GM18520 (cell line): ENCODE measurements around the gene CDK10.

Source experiments
- ATAC-seq: cut with Tn5 transposase; IDR thresholded peaks from one replicate; pipeline ENCODE4 v1.9.1; 2021; ENCODE audit not compliant: unreplicated experiment

The CDK10 gene

DNA sequence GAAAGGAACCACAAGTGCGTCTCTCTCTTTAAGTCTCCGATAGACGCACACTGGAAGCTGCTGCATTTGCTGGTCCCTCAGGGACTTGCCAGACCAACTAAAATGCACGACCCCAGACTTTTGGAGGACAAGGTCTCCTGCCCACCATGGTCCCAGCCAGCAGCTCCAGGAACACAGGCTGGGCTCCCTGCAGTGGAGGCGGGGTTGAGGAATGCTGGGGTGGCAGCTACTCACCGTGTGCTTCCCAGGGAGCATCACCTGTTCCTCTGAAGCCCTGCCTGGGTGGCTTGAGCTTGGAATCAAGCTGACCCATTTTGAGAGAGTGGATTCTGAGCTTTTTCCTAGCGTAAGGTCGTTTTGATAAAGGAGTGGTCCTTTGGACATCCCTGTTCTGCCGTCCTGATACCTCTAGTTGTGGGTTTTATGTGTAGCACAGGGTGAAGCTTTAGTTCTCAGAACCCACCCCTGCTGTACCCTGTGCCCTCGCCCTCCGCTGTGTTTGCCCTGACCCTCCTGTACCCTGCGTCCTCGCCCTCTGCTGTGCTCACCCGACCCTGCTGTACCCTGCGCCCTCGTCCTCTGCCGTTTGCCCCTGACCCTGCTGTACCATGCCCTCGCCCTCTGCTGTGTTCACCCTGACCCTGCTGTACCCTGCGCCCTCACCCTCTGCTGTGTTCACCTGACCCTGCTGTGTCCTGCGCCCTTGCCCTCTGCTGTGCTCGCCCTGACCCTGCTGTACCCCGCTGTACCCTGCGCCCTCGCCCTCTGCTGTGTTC is 45.8 kb downstream of the CDK10 start:
- ATAC-seq = no peak

DNA sequence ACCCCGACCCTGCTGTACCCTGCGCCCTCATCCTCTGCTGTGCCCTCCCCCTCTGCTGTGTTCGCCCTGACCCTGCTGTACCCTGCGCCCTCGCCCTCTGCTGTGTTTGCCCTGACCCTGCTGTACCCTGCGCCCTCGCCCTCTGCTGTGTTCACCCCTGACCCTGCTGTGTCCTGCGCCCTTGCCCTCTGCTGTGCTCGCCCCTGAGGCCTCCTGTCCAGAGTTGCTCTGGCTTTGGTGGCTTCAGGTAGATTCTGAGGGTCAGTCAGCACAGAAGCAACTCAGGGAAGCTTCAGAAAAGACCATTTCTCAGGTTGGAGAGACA is 46.4 kb downstream of the CDK10 start:
- ATAC-seq = no peak

DNA sequence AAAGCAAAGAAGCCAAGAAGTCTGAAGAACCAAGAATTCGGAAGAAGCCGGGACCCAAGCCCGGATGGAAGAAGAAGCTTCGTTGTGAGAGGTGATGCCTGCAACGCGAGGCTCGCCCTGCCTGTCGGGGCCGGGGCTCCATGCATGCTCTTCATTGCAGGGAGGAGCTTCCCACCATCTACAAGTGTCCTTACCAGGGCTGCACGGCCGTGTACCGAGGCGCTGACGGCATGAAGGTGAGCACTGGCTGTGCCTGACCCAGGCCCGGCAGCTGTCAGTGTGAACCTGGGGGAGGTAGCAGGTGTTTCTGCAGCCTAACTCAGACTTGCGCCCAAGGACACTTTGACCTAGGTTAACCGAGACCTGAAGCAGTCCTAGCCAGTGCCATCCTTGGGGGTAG is 46.8 kb downstream of the CDK10 start:
- ATAC-seq = no peak

DNA sequence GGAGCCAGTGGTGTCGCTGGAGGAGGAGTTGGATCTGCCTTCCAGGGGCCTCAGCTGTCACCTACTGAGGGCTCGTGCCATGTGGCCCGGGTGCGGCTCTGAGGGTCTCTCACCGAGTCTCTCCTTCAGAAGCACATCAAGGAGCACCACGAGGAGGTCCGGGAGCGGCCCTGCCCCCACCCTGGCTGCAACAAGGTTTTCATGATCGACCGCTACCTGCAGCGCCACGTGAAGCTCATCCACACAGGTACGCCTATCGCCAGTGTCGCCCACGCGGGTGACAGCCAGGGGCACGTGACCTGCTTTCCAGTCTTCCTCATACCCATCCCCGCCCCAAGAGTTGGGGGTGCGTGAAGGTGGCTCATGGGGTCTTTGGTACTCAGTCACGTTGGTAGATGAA is 47.3 kb downstream of the CDK10 start:
- no peak for ATAC-seq

DNA sequence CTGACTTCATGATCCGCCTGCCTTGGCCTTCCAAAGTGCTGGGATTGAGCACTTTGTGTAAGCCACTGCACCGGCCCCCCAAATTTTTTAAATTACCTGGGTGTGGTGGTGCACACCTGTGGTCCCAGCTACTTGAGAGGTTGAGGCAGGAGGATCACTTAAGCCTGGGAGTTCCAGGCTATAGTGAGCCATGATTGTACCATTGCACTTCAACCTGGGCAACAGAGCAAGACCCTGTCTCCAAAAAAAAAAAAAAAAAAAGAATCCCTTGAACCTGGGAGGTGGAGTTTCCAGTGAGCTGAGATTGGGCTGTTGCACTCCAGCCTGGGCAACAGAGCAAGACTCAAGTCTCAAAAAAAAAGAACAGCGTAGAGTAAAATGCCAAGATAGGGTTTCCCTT is 50.1 kb downstream of the CDK10 start:
- ATAC-seq = no peak

DNA sequence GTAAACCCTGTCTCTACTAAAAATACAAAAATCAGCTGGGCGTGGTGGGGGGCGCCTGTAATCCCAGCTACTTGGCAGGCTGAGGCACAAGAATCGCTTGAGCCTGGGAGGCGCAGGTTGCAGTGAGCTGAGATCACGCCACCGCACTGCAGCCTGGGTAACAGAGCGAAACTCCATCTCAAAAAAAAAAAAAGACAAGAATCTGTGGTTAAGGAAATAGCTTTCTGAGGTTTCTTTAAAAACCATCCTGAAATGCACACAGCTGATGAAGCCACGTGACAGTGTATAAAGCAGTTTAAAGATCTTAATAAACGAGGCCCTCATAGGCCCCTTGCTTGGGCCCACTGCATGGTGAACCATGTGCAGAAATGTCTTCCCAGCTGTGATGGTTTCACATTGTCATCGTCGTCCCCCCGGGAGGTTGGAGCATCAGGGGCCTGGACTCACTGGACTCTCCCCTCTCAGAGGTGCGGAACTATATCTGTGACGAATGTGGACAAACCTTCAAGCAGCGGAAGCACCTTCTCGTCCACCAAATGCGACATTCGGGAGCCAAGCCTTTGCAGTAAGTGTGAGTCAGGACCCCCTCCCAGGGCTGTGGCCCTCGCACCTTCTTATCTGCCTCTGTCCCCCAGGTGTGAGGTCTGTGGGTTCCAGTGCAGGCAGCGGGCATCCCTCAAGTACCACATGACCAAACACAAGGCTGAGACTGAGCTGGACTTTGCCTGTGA is 51.0 kb downstream of the CDK10 start:
- ATAC-seq = no peak

DNA sequence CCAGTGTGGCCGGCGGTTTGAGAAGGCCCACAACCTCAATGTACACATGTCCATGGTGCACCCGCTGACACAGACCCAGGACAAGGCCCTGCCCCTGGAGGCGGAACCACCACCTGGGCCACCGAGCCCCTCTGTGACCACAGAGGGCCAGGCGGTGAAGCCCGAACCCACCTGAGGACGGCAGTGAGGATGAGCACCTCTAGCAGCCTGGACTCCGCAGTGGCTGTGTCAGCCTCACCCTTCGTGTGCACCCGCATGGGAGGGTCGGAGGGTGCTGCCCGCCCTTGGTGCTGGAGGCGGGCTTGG is 51.5 kb downstream of the CDK10 start:
- no peak for ATAC-seq

DNA sequence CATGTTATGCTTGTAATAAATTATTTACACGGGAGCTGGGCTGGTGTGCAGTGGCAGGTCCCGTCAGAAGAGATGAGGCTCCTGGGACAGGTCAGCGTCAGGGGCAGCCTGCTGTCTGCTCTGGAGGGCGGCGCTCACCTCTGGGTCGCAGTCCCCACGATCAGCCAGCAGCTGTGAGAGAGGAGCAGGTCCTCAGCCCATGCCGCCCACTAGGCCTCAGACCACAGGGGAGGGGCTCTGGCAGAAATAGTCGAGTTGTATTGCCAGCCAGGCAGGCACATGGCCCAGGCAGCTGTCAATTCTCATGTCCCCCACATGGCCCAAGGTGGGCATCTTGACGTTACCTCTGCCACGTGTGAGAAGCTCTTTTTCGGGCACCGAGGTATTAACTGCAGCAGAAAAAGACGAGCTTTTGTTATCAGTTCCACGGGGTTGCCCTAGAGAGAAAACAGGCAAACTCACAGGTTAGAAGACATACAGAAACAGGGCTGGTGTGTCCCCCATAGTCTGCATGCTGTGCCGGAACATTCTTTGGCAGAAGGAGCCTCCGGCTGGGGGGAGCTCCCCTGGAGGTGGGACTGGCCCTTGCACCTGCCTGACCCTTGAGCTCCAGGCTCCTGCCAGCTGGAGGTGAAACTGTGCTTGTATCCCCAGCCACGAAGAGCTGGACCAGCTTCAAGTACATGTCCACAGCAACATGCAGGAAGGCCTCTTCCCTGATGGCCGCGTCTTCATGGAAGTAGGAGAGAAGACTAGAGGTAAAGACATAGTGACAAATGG is 52.2 kb downstream of the CDK10 start:
- no peak for ATAC-seq

DNA sequence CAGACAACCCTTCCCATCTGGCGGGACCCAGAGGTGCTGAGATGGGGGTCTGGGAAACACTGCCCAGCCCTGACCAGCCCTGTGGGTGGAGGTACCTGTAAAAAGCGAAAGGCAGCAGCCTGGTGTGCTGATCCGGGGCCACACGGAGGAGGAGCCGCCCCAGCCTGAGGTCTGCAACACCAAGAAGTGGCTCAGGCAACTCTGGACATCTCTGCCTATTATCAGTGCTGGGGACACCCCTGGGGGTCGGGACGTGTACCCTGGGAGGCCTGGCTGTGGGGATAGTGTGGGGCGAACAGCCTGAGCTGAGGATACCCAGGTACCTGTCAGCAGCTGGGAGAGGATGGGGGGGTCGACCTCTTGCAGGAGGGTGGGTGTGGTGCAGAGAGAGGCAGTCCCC is 52.9 kb downstream of the CDK10 start:
- ATAC-seq = no peak

DNA sequence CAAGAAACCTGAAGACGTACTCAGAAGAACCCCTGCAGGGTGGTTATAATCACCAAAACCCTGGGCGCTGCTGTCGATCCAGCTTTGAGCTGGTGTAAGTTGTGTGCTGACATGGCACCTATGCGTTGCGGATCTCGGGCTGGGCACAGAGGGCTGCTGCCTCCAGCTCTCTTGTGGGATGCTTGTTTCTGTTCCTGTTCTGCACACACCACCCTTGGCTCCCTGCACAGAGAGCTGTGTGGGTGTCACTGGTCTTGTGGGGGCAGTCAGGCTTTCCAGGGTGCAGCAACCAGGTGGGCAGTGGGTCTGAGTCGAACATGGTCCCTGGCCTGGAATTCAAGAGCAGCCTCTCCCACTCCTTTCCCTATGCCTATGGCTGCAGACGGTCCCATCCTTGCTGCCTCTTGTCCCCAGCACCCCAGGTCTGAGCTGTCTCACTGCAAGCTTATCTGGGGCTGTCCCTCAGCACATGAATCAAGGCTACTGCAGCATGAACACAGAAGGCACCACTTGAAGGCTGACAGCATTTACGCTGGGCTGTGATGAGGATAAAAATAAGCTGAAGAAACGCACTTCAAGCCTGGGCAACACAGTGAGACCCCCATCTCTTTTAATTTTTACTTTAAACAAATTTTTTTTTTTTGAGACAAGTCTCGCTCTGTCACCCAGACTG is 55.0 kb downstream of the CDK10 start:
- ATAC-seq = no peak

DNA sequence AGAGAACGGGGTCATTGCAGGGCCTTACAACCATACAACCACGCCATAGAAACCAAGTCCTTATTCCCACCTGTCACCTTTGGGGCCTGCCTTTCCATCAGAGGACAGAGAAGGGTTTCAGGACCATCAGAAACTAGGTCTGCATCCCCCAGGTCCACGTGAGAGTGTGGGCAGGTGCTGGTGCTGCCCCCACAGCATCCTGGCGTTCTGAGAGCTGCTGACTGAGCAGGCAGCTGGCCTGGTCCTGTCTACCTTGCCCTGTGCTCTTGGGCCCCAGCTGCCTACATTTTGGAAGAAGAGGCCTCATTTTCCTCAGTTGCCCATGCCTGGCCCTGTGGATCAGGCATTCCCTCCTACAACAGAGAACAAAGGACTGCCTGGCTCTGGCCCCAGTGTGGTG is 56.5 kb downstream of the CDK10 start:
- no peak for ATAC-seq

DNA sequence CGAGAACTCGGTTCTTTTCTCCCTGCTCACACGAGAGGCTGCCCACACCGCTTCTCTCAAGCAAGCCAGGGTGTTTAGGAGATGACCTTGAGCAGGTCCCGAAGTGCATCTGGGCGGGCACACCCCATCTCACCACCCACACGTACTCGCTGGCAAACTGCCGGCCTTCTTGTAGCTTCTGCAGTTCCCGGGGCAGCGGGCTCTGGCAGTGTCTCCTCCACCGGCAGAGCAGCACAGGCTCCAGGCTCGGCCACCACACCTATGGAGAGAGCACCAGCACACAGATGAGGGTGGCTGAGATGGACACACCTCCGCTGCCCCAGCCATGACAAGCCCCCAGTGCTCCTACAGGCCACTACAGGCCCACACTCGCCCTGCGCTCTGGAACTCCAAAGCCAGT is 58.3 kb downstream of the CDK10 start:
- ATAC-seq = no peak
